SK-N-MC (cell line): ENCODE results near the gene SLC26A8.

Experiments used
- DNase-seq: peaks from one replicate; pipeline ENCODE4 v3.0.0-alpha.2; 2011; ENCODE audit warnings: low read depth, low spot score
- H3K27ac ChIP-seq: fragments of 200-600 bp; sonication (generic); 2 replicates; pipeline ENCODE4 v1.5.1; 2016; ENCODE audit warnings: mixed run types
- H3K36me3 ChIP-seq: fragments of 200-600 bp; sonication (generic); 2 replicates; pipeline ENCODE4 v1.6.1; 2017; ENCODE audit warnings: antibody characterized with exemption, low read length, mixed read lengths; ENCODE audit not compliant: insufficient read depth
- H3K4me3 ChIP-seq: fragments of 200-600 bp; sonication (generic); 2 replicates; pipeline ENCODE4 v1.5.1; 2016
- H3K9ac ChIP-seq: fragments of 200-600 bp; sonication (generic); 2 replicates; pipeline ENCODE4 v1.8.0; 2017; ENCODE audit warnings: mixed run types, mixed read lengths; ENCODE audit not compliant: insufficient read length
- H3K9me3 ChIP-seq: fragments of 200-600 bp; sonication (generic); 2 replicates; pipeline ENCODE4 v1.6.1; 2017; ENCODE audit warnings: low read depth, mild to moderate bottlenecking, antibody characterized with exemption, low read length, moderate library complexity, mixed read lengths
- EZH2 ChIP-seq: fragments of 200-600 bp; sonication (generic); IDR thresholded peaks from one replicate; pipeline ENCODE4 v1.6.1; 2017; ENCODE audit warnings: antibody characterized with exemption
- FOXP2 ChIP-seq: optimal IDR thresholded peaks from 2 replicates; pipeline ENCODE3; 2011; ENCODE audit warnings: mild to moderate bottlenecking, moderate library complexity; ENCODE audit not compliant: insufficient read depth; ENCODE audit errors: extremely low read length, control extremely low read depth
- POLR2AphosphoS5 ChIP-seq: IDR thresholded peaks from 2 replicates; pipeline ENCODE4 v1.6.1; 2012; ENCODE audit warnings: mild to moderate bottlenecking, low read depth, low read length, borderline replicate concordance

Gene SLC26A8

DNA sequence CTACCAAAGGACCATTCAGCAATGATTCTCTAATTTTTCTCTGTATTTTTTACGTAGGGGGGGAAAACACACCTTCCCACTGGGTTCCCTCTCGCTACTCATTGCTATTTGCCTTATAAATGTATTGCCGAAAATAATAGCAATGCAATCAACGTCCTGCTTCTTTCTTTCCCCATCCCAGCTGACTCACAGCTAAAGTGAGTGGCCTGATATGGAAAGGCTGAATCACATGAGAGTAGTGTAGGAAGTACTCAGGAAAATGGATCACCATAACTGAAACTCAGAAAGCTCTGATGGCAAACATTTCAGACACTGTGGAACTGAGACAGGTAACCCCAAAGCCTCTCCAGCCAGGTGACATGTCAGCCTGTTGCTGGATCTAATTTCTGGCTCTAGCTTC, 54.3 kb downstream of the SLC26A8 start:
- TF ChIP-seq POLR2AphosphoS5 (no peak), FOXP2 (no peak), EZH2 (no peak)
- no peak for DNase-seq
- Histone ChIP-seq H3K27ac (no peak overlapping the region), H3K4me3 (no peak overlapping the region), H3K9ac (no peak overlapping the region), H3K9me3 (no peaks in the 10 kb centered on the region), H3K36me3 (no peaks in the 10 kb centered on the region)

DNA sequence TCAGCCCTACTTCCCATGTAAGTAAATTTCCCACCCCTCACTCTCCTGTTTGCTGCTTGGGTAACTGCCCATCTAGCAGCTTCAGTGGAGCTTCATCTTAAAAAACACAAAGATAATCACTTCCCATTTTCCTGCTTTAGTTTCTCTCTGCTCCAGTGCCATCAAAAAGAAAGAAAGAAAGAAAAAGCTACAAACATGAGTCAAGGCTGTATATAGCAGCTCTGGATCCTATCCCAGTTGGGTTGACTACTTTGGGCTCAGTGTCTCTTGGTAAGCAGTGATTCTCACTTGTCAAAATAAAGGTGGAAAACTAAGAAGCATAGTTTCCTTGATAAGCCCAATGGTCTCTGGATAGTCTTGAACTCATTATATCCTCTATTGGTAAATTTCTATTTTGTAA, 54.8 kb downstream of the SLC26A8 start:
- no peak overlapping the region for H3K27ac ChIP-seq

DNA sequence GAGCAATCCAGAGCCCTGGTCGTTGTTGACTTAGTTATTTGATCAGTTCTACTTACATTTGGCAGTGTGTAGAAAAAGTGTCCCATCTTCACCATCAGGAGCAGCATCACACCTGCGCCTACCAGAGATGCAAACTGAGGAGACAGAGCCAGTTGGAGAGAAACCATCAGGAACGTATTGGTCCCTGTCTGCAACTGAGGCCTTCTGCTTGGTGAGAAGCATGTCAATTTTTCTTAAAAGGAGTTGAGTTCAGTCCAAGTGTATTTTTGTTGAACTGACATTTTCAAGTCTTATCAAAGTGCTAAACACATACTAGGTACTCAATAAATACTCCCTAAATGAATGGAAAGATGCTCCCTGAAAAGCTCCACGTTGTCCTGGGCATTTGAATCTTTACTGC, 55.6 kb downstream of the SLC26A8 start:
- Histone ChIP-seq H3K36me3 (no peaks in the 10 kb centered on the region), H3K9ac (no peak overlapping the region), H3K27ac (no peak overlapping the region), H3K4me3 (no peak overlapping the region), H3K9me3 (no peaks in the 10 kb centered on the region)
- no peak for DNase-seq
- TF ChIP-seq FOXP2 = no peak
- TF ChIP-seq POLR2AphosphoS5 = no peak
- TF ChIP-seq EZH2 = no peak

More for the DNA sequence above, 54.8 kb downstream of the SLC26A8 start:
- H3K36me3 ChIP-seq = no peaks in the 10 kb centered on the region
- no peak for DNase-seq
- H3K9me3 ChIP-seq = no peaks in the 10 kb centered on the region
- no peak for TF ChIP-seq FOXP2
- no peak for TF ChIP-seq EZH2
- no peak for TF ChIP-seq POLR2AphosphoS5
- no peak overlapping the region for H3K9ac ChIP-seq
- H3K4me3 ChIP-seq = no peak overlapping the region

DNA sequence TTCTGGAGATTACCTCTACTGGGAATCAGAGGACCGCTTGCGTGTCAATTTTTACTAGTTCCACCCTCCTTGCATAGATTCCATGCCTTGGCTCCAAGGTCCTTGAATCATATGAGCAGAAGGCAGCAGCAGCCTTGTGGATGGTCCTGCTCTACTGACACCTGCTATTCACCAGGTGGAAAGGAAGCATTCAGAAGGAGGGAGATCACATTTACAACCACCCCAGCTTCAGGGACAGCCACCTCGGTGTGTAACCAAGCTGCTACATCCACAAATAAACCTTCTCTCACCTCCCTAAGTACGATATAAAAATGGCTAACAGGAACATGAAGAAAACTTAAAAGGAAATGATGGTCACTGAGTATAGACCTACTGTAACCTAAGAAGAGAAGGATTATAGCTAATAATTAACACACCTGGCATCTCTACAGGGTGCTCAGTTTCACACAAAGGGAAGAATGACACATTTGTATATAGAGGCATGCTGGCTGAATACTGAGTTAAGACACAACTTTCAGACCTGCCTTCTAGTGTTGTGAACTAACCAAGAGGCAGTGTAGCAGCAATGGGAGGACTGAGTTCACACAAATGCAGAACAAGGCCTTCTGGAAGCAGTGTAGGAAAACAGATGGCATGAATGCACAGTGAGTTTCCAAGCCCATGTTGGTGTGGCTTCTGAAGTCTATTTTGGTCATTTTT, 57.2 kb downstream of the SLC26A8 start:
- Histone ChIP-seq H3K36me3 (no peaks in the 10 kb centered on the region), H3K27ac (no peak overlapping the region), H3K9me3 (no peaks in the 10 kb centered on the region), H3K9ac (no peak overlapping the region), H3K4me3 (no peak overlapping the region)
- no peak for DNase-seq
- TF ChIP-seq FOXP2 (no peak), EZH2 (no peak), POLR2AphosphoS5 (no peak)

DNA sequence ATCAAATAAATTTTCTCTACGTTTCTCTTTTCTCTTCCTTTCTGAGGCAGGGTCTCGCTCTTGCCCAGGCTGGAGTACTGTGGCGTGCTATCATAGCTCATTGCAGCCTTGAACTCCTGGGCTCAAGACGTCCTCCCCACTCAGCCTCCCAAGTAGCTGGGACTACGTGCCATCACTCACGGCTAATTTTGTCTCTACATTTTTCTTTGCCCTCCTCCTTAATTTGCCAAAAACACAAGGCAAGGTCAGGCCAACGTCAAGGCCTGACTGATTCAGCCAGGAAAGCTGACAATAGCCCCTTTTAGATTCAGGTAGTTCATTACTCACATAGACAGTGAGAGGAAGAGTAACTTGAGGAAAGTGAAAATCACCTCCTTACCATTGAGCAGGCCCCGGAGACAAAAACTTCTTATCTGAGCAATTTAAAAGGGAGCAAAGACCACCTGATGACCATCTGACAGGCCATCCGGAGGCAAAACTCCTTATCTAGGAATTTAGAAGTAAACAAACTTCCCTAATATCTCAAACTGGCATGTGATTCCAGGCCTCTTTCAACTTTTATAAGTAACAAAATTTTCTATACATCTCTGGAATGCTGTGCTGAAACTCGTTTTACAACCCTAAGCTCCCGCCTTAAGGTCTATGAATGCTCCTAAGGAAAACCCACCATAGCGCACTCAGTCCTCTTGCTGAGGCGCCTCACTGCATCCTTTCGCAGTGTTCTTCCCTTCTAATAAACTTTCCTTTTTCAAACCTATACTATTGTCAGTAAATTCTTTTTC, 61.5 kb downstream of the SLC26A8 start:
- Histone ChIP-seq H3K36me3 (no peaks in the 10 kb centered on the region), H3K27ac (no peak overlapping the region), H3K9ac (no peak overlapping the region), H3K4me3 (no peak overlapping the region), H3K9me3 (no peaks in the 10 kb centered on the region)
- no peak for DNase-seq
- TF ChIP-seq EZH2 (no peak), FOXP2 (no peak), POLR2AphosphoS5 (no peak)

DNA sequence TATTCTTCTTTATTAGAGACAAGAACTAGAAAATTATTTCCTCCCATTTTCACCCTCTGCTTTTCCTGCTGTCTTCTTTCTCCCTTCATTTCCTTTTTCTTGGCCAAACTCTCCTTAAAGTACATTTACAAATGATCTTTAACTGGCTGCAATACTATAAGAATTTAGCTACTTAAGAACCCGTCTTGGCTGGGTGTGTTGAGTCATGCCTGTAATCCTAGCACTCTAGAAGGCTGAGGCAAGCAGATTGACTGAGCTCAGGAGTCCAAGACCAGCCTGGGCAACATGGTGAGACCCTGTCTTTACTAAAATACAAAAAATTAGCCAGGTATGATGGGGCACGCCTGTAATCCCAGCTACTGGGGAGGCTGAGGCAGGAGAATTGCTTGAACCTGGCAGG, 64.3 kb downstream of the SLC26A8 start:
- Histone ChIP-seq H3K27ac (no peak overlapping the region), H3K9me3 (no peaks in the 10 kb centered on the region), H3K36me3 (no peaks in the 10 kb centered on the region), H3K9ac (no peak overlapping the region), H3K4me3 (no peak overlapping the region)
- DNase-seq = no peak
- no peak for TF ChIP-seq EZH2
- TF ChIP-seq POLR2AphosphoS5 = no peak
- no peak for TF ChIP-seq FOXP2

DNA sequence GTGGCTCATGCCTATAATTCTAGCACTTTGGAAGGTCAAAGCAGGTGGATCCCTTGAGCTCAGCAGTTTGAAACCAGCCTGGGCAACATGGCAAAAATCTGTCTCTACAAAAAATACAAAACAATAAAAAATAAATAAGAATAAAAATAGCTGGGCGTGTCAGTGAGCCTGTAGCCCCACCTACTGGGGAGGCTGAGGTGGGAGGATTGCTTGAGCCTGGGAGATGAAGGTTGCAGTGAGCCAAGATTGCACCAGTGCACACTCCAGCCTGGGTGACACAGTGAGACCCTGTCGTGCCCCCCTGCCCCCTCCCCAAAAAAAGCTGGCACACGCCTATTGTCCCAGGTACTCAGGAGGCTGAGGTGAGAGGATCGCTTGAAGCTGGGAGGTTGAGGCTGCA, 68.5 kb downstream of the SLC26A8 start:
- DNase-seq = no peak
- no peak for TF ChIP-seq FOXP2
- TF ChIP-seq POLR2AphosphoS5 = no peak
- no peak for TF ChIP-seq EZH2

DNA sequence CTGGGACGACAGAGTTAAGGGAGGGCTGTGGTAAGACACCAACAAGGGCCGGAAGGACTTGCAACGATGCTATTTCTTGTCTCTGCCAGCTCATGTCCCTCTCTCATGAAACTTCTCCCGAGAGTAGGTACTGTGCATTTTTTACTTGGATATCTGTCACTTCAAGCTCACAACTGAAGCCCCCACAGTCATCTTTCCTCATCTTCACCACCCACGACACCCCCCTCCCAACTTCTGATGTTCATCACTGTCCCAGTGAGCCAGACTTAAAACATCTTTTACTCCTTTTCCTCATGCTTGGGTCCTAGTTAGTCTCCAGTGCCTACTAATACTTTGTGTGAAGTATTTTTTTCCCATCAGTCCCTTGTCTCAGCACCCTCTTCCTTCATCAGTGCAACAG, 68.9 kb downstream of the SLC26A8 start:
- no peaks in the 10 kb centered on the region for H3K36me3 ChIP-seq
- TF ChIP-seq FOXP2 (no peak), EZH2 (no peak), POLR2AphosphoS5 (no peak)
- H3K4me3 ChIP-seq = no peak overlapping the region
- no peak overlapping the region for H3K27ac ChIP-seq
- no peak overlapping the region for H3K9ac ChIP-seq
- no peaks in the 10 kb centered on the region for H3K9me3 ChIP-seq
- DNase-seq = no peak

More for the DNA sequence above, 68.5 kb downstream of the SLC26A8 start:
- Histone ChIP-seq H3K27ac (no peak overlapping the region), H3K36me3 (no peaks in the 10 kb centered on the region), H3K9me3 (no peaks in the 10 kb centered on the region), H3K4me3 (no peak overlapping the region), H3K9ac (no peak overlapping the region)

DNA sequence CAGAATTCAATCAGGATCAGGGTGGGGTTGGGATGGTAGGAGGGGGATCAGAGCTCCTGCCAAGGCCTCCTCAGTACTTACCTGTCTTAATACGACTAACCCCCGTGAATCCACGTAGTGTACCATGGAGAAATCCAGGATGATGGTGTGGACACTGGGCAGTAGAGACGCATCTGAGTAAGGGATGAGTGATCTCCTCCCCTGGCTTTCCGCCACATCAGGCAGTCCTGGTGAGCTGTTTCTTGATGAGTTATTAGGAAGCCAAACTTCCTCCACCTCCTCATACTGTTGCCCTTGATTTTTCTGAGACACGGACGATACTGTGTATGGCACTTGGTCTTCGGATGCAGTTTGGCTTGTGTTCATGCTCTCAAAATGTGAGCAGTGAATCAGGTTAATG, 69.4 kb downstream of the SLC26A8 start:
- Histone ChIP-seq H3K9ac (no peak overlapping the region), H3K36me3 (no peaks in the 10 kb centered on the region), H3K27ac (no peak overlapping the region), H3K4me3 (no peak overlapping the region), H3K9me3 (no peaks in the 10 kb centered on the region)
- no peak for TF ChIP-seq POLR2AphosphoS5
- TF ChIP-seq EZH2 = no peak
- TF ChIP-seq FOXP2 = no peak
- DNase-seq = no peak
